NCI-H2227 treated with DMSO at 0.1 percent for 48 hours (cell line): Measurements from ENCODE around the gene RASA4B.

Experiments used
- DNase-seq: peaks from one replicate; lab custom pipeline; 2025; lab: John Stamatoyannopoulos, UW

The RASA4B gene

GRCh38 chr7:102453319-102453718, 64.3 kb downstream of the RASA4B start:
- no peak for DNase-seq

GRCh38 chr7:102452451-102452850, 65.1 kb downstream of the RASA4B start:
- no peak for DNase-seq

GRCh38 chr7:102451371-102452054, 66.1 kb downstream of the RASA4B start:
- peak; percentile 50 for DNase-seq

DNA sequence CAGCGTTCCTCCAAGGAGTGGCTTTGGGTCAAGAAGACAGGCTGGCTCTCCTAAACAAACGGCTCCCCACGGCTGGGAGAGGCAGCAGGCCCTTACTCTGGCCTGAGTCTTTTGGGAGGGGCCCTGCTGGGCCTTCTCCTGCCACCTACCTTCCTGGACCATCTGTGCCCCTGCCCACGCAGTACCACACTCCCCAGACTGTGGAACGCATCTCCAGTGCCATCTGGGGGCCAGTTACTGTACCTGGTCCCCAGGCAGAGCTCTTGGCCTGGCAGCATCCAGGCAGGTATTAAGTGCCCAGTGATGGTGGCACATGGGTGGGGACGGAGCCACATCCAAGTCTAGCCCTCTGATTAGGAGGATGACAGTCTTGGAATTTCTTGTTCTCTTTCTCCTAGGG, 67.3 kb downstream of the RASA4B start:
- DNase-seq, result no peak

GRCh38 chr7:102449136-102449535, 68.4 kb downstream of the RASA4B start:
- DNase-seq, result no peak

- DNase-seq, result no peak
These were observed 70.3 kb downstream of the RASA4B start for GRCh38 chr7:102447311-102447710.

GRCh38 chr7:102446387-102447156, 71.0 kb downstream of the RASA4B start:
- no peak for DNase-seq

- DNase-seq, result no peak
These were observed 71.9 kb downstream of the RASA4B start for GRCh38 chr7:102445674-102446071.

DNA sequence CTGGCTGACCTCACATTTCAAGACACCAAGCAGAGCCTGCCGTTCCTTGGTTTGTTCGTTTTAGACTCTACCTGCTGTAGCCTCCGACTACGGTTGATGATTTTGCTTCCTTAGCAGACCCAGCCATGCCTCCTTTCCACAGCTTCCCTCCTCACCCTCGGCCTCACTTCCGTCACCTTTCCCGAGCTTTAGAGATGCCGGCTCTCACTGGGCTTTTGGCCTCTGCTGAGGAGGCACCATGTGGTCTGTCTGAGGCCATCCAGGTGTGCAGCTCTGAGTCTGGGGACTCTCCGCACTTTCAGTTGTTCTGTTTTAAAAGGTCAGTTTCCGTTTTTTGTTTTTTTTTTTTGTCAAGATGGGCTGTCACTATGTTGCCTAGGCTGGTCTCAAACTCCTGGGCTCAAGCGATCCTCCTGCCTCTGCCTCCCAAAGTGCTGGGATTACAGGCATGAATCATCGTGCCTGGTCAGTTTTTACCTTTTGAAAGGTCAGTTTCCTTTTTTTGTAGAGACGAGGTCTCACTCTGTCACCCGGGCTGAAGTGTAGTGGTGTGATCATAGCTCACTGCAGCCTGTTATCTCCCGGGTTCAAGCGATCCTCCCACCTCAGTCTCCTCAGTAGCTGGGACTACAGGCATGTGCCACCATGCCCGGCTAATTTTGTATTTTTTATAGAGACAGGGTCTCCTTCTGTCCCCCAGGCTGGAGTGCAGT, 72.5 kb downstream of the RASA4B start:
- DNase-seq, result no peak

DNA sequence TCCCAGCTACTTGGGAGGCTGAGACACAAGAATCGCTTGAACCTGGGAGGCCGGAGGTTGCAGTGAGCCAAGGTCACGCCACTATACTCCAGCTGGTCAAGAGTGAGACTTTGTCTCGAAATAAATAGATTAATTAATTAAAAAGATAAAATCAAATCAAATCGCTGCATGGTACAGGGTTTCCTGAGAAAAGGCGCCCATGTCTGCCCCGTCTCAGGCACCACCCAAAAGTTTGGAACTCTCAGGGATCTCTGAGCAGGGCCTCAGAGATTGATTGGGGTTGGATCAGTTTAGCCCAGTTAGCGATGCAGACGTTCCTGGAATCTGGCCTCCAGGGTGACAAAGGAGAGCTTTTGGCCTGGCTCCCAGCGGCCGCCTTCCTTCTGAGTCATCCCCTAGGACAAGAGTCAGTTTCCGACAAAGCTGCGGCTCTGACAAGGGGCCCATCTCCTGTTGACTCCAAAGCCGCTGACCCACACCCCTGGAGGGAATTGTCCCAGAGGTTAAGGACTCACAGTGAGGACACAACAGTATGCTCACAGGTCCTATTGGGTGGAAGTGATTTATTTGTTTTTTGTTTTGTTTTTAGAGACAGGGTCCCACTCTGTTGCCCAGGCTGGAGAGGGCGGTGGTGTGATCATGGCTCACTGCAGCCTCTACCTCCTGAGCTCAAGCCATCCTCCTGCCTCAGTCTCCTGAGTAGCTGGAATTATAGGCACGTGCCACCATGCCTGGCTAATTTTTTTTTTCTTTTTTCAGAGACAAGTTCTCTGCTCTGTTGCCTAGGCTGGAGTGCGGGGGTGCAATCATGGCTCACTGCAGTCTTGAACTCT, 77.4 kb downstream of the RASA4B start:
- DNase-seq, result no peak

- DNase-seq, result no peak
These were observed 81.5 kb downstream of the RASA4B start for GRCh38 chr7:102436118-102436517.

DNA sequence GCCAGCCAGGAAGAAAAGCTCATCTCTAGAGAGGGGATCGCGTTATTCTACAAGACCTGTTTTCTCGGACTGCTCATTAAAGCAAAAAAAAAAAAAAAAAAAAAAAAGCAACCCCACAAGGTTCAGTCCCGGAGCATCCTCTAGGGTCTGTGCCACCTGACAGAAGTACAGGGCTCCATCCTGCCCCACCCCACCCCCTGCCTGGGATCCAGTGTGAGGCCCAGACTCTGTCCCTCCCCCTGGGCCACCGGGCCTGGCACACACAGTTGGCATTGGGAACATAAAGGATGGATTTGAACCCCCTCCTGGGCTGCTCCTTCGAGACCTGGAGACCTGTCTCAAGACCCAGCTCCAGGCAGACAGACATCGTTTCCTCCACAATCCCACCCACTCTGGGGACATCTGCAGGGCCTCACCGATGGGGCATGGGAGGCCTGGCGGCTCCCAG, 83.5 kb downstream of the RASA4B start:
- DNase-seq, result peak; percentile 22

GRCh38 chr7:102433219-102434038, 84.1 kb downstream of the RASA4B start, which contains the start of gene ORAI2:
Gene ORAI2 (plus strand): TSS chr7:102433575. CDS start chr7:102438957, 5,382 bp downstream.
- DNase-seq, result peak; percentile 45
